Fibroblast of upper back skin (primary cell): ENCODE data around the gene STRA8.

ENCODE experiments used
- DNase-seq: peaks from one replicate; pipeline ENCODE4 v3.0.0-alpha.2; 2013

Gene STRA8

GRCh38 chr7:135240441-135240840 is 6.8 kb downstream of the STRA8 start:
- no peak for DNase-seq

DNA sequence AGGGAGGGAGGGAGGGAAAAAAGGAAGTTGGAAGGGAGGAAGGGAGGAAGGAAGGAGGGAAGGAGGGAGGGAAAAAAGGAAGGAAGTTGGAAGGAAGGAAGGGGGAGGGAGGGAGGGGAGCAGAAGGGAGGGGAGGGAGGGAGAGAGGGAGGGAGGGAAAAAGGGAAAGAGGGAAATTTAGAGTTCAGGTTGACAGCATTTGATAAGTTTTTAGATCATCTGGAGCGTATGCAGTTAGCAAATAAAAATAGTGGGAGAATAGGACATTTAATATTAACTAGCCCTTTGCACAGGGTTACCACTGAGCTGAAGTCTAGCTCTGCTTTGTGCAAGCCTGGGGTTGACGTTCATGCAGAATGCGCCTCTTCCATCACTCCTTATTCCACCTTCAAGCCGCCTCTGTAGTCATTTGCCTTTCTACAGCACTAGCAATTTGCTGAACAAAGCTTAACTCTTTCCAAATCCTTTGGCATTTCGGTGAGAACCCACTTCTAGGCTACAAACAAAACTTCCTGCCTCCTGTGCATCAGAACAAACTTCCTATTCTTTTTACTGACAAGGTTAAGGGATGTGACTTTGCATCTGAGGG is 8.6 kb downstream of the STRA8 start:
- DNase-seq: no peak

GRCh38 chr7:135245226-135246190 is 11.9 kb downstream of the STRA8 start:
- no peak for DNase-seq

DNA sequence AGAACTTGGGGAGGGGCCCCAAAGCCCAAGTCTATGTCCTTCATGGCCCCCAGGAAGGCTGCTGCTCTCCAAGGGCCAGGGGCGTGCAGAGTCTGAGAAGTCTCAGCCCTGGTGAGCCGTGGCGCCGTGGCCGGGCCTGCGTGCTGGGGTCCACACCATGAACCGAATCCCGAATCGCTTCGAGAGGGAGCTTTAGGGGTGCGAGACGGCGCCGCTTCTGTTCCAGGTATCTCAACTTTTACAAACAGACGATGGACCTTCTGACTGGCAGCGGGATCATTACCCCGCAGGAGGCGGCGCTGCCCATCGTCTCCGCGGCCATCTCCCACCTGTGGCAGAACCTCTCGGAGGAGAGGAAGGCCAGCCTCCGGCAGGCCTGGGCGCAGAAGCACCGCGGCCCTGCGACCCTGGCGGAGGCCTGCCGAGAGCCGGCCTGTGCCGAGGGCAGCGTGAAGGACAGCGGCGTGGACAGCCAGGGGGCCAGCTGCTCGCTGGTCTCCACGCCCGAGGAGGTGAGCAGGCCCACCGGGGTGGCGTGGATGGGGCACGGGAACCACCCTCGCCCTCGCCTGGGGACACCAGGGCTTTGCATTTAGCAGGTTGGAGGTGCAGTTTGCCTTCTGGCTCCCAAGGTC is 12.7 kb downstream of the STRA8 start:
- DNase-seq: no peak

DNA sequence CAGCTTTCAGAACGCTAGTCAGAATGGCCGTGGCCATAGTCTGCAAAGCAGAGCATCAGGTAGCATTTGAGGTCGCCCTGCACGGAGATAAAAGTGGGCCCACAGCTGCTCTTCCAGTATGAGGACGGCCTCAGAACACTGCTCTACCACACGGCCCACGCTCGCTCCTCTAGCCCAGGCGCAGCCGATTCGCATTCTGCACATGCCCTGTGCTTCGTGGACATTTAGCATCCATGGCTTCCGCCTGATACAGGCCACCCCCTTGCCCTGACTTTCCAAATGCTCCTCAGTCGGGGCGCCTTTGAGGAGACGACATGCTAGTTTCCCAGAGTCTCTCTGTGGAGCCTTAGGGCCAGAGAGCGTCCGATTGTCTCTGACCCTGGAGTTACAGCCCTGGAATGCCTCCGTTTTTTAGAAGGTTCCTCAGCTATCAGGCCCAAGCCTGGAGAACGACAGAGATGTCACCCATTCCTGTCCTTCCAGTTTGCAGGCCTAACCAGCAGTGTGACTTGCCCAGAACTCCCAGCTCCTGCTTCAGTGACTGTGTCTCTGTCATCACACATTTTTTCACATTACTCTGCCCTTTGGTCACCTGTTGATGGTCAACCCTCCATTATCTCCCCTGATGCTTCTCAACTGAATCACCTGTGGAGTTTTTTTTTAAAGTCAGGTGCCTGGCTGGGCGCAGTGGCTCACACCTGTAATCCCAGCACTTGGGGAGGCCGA is 14.3 kb downstream of the STRA8 start:
- no peak for DNase-seq

GRCh38 chr7:135248546-135248945 is 14.9 kb downstream of the STRA8 start:
- no peak for DNase-seq

DNA sequence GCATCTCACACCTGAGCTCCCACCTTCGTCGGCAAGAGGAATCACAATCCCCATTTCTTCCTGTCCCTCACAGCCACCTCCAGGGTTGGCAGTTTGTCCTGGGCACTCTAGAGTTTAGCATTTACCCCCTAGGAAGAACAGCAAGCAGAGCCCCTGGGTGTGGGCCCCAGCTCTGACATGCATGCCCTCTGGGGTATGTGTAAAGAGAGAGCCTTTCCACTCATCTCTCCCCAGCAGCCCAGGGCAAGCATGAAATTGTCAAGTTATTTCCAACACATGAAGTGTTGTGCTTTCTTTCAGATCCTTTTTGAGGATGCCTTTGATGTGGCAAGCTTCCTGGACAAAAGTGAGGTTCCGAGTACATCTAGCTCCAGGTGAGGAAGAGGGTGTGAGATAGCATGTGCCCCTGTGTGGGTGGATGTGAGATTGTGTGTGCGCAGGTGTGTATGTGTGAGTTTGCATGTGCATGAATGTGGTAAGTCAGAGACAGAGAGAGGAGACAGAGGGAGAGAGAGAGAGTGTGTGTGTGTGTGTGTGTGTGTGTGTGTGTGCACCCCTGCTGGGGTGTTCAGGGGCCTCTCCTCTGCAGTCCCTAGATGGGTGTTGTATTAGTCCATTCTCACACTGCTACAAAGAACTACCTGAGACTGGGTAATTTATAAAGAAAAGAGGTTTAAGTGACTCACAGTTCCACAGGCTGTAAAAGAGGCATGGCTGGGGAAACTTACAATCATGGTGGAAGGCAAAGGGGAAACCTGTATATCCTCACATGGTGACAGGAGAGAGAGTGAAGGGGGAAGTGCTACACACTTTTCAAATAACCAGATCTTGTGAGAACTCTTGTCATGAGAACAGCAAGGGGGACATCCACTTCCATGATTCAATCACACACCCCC is 18.1 kb downstream of the STRA8 start:
- no peak for DNase-seq

- DNase-seq: peak; percentile 73
These were observed 20.5 kb downstream of the STRA8 start for GRCh38 chr7:135253851-135254771.

- DNase-seq: no peak
These were observed 24.2 kb downstream of the STRA8 start for GRCh38 chr7:135257790-135258189.

GRCh38 chr7:135258585-135258984 is 24.9 kb downstream of the STRA8 start:
- no peak for DNase-seq

DNA sequence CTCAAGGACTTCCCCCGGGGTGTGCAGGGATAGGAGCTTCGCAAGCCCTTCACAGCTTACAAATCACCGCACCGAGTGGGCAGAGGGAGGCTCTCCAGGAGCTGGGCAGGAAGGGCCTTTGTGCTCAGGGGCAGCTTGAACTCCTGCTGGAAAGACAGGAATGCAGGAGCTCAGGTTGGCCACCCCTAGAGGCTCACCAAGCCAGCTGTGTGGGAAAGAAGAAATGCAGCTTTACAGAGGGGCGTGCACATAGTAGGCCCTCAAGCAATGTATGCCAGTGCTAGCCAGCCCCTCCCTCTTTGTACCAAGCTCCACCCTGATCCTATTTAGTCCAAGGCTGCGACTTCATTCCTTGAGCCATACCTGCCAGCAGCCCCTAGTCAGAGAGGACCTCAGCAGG is 26.1 kb downstream of the STRA8 start:
- no peak for DNase-seq

DNA sequence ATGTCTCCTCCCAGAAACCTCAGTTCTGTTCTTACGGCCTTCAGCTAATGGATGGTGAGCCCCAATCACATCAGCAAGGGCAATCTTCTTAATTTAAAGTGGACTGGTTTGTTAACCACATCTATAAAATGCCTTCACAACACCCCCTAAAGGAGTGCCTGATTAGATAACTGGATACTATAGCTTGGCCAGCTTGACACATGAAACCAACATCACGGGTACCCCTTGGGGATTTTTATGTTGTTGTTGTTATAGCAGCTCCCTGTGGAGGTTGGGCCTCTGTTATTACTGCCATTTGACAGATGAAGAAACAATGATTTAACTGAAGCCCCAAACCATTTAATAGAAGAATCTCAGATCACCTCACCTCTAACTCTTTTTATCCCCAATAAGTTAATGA is 26.8 kb downstream of the STRA8 start:
- DNase-seq: no peak

GRCh38 chr7:135260930-135261721 is 27.5 kb downstream of the STRA8 start:
- no peak for DNase-seq

DNA sequence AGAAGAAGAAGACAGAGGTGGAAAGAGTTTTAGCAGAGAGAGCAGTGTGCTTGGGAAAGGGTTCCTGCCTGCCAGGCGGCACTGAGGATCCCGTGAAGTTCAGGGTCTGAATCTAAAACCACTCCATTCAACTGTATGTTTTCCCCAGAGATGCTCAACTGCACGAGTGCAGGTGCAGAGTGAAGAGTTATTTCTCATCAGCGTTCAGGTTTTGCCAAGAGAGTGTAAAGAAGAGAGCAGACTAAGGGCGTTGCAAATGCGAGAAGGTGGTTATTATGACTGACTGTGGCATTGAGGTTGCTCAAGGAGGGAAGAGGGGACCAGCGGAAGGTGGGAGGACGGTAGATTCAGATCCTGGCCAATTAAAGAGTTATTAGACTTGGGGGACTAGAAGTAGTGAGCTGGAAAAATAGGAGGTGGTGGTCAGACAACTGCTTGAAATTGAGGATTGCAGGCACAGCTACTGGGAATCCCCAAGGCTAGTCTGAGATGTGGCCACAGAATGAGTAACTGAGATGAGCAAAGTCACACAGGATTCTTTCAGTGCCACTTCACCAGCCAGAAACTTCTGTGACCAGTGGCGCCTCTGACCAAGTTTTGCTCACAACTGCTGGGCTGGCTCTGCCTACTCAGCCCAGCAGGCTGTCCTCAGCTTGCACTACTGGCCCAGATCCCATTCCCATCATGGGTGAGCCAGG is 29.1 kb downstream of the STRA8 start:
- DNase-seq: no peak

GRCh38 chr7:135263321-135263970 is 29.8 kb downstream of the STRA8 start:
- no peak for DNase-seq

- DNase-seq: no peak
These were observed 32.0 kb downstream of the STRA8 start for GRCh38 chr7:135265637-135266036.

GRCh38 chr7:135269921-135270320 is 36.3 kb downstream of the STRA8 start:
- no peak for DNase-seq

GRCh38 chr7:135270577-135271254 is 37.1 kb downstream of the STRA8 start:
- DNase-seq: no peak
